Erythroblast (primary cell): ENCODE measurements around the gene RAD18.

Experiments
- DNase-seq, 2 experiments: peaks; one replicate each; lab custom pipeline; 2025; lab: John Stamatoyannopoulos, UW
- GATA1 ChIP-seq: IDR thresholded peaks from 2 replicates; pipeline ENCODE4 v1.6.1; 2011; ENCODE audit warnings: low read depth, mild to moderate bottlenecking, control low read depth, low read length, moderate library complexity
- POLR2A ChIP-seq: IDR thresholded peaks from 2 replicates; pipeline ENCODE4 v1.6.1; 2011; ENCODE audit warnings: mild to moderate bottlenecking, low read length

RAD18 gene

GRCh38 chr3:8966820-8967348 is 3.6 kb upstream of the RAD18 start:
- no peak for DNase-seq
- TF ChIP-seq POLR2A (no peak), GATA1 (no peak)

- no peak for DNase-seq
- no peak for TF ChIP-seq POLR2A
- TF ChIP-seq GATA1, result no peak
Observed at GRCh38 chr3:8966150-8966819, 3.0 kb upstream of the RAD18 start.

GRCh38 chr3:8964436-8965370 is 1.4 kb upstream of the RAD18 start:
- DNase-seq, result no peak
- TF ChIP-seq GATA1, result no peak
- no peak for TF ChIP-seq POLR2A

GRCh38 chr3:8962226-8962861 is 928 bp downstream of the RAD18 start:
- DNase-seq, result peak; percentile 58 to 62
- TF ChIP-seq GATA1 (no peak), POLR2A (no peak)

GRCh38 chr3:8959668-8960067 is 3.6 kb downstream of the RAD18 start:
- no peak for DNase-seq
- TF ChIP-seq POLR2A (no peak), GATA1 (no peak)

GRCh38 chr3:8954938-8955763 is 8.1 kb downstream of the RAD18 start:
- TF ChIP-seq GATA1, result no peak
- TF ChIP-seq POLR2A, result no peak
- no peak for DNase-seq

- TF ChIP-seq POLR2A, result no peak
- TF ChIP-seq GATA1, result no peak
- no peak for DNase-seq
Observed at GRCh38 chr3:8953313-8953712, 10.0 kb downstream of the RAD18 start.

- DNase-seq, result no peak
Observed at GRCh38 chr3:8952130-8952529, 11.1 kb downstream of the RAD18 start.

GRCh38 chr3:8945890-8946600 is 17.2 kb downstream of the RAD18 start:
- TF ChIP-seq POLR2A, result no peak
- no peak for TF ChIP-seq GATA1
- DNase-seq, result no peak

More at GRCh38 chr3:8952130-8952529, 11.1 kb downstream of the RAD18 start:
- TF ChIP-seq POLR2A, result no peak
- no peak for TF ChIP-seq GATA1

GRCh38 chr3:8942746-8943488 is 20.4 kb downstream of the RAD18 start:
- TF ChIP-seq GATA1 (no peak), POLR2A (no peak)
- DNase-seq, result no peak

- TF ChIP-seq POLR2A (no peak), GATA1 (no peak)
- no peak for DNase-seq
Observed at GRCh38 chr3:8942115-8942514, 21.2 kb downstream of the RAD18 start.
